H1 (cell line): ENCODE data around the gene AKIRIN1. TPM values are rescaled to one million over a fixed set of nuclear protein-coding genes. Genes with fewer than 3 reads are reported as not detected.

Source experiments
- CBX5 ChIP-seq: fragments of 300-800, 300-1000 bp; sonication (generic); IDR thresholded peaks from 2 replicates; pipeline ENCODE4 v1.7.1; 2016; ENCODE audit warnings: antibody characterized with exemption, low read length, low read depth
- CBX8 ChIP-seq: fragments of 300-800, 300-1000 bp; sonication (generic); IDR thresholded peaks from 2 replicates; pipeline ENCODE4 v1.7.1; 2016; ENCODE audit warnings: low read depth, low read length, borderline replicate concordance
- CHD7 ChIP-seq: fragments of 300-600 bp; sonication (generic); IDR thresholded peaks from 2 replicates; pipeline ENCODE4 v1.7.1; 2012; ENCODE audit warnings: low read length, moderate library complexity, mild to moderate bottlenecking, inconsistent platforms; ENCODE audit not compliant: insufficient replicate concordance
- HDAC6 ChIP-seq: IDR thresholded peaks from one replicate; pipeline ENCODE4 v1.7.1; 2012; ENCODE audit warnings: low read depth, mild to moderate bottlenecking, inconsistent platforms, low read length, moderate library complexity
- MAFK ChIP-seq: IDR thresholded peaks from 2 replicates; pipeline ENCODE4 v1.6.1; 2012; ENCODE audit warnings: low read depth, mild to moderate bottlenecking, improper control_type of control experiment, low read length
- NANOG ChIP-seq: IDR thresholded peaks from 2 replicates; pipeline ENCODE4 v1.6.1; 2011; ENCODE audit warnings: low read length, low read depth, mild to moderate bottlenecking, inconsistent platforms; ENCODE audit not compliant: insufficient read depth, poor library complexity, severe bottlenecking
- SP4 ChIP-seq: IDR thresholded peaks from 2 replicates; pipeline ENCODE4 v1.6.1; 2012; ENCODE audit warnings: low read length, inconsistent platforms
- SRF ChIP-seq: IDR thresholded peaks from 2 replicates; pipeline ENCODE4 v1.6.1; 2011; ENCODE audit warnings: mild to moderate bottlenecking, low read depth, low read length, moderate library complexity
- polyA plus RNA-seq, 7 experiments: library from polyadenylated mRNA; depleted of rRNA in 3 of 7; stranded (reverse) in 5 of 7; unstranded in 2 of 7; fragments of >200 nt in 5 of 7; fragments of 200-250 nt in 2 of 7; gene quantifications; 1 replicate in 5 of 7; 2 replicates in 1 of 7; 4 replicates in 1 of 7; pipeline versions ENCODE4 v1.2.1 to v1.2.3, GENCODE V29; 2011 to 2013; ENCODE audit warnings: missing spikeins in 2 of 7, mixed read lengths in 2 of 7
- total RNA-seq: library from RNA; stranded (reverse); fragmentation: NEBNext Ultra II Directional; extraction: Animal tissue kit (Norgen Biotek cat#: 25700); gene quantifications from 2 replicates; pipeline ENCODE4 v1.2.1, GENCODE V29; 2021

The AKIRIN1 gene
- total and polyA plus RNA-seq, 2 of the 8 experiments (the other 6 are each of a cell fraction or from before 2014, with no cell fraction given), result 148 to 236 TPM

DNA sequence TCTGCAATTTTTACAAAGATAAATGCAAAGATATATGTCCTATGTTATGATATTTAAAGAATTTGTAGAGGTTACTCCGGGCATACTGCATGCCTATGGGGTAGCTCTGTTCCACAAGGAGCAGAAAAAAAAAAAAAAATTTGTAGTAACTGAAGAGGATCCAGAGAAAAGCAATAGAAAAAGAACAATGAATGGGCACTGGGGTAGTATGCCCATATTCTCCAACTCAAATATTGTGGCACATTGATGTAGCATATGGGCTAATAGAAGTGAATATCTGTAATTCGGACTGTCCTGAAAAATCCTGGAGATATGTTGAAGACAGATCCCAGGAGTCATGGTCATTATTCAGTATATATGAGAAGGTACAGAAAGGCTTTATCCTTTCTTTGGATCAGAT lies 1.1 kb upstream of the AKIRIN1 start (continued):
- TF ChIP-seq CHD7, result no peak
- TF ChIP-seq MAFK, result no peak
- no peak for TF ChIP-seq SRF
- no peak for TF ChIP-seq CBX8
- no peak for TF ChIP-seq NANOG
- TF ChIP-seq CBX5, result no peak
- TF ChIP-seq SP4, result no peak
- no peak for TF ChIP-seq HDAC6
- TF ChIP-seq, all 59 proteins: peak for 0
